Hematopoietic multipotent progenitor cell treated with erythropoietin and hydrocortisone succinate and interleukin-3 and kit ligand, for 6 days (in vitro differentiated cells): ENCODE data around the gene JUP.
"Not testable (repeated sequence)": the region's sequence is repeated elsewhere in the genome, so short reads cannot be mapped to it uniquely, and the experiment has no call there.

ENCODE experiments used
- DNase-seq: peaks from one replicate; pipeline ENCODE4 v3.0.0-alpha.2; 2015

The JUP gene

GRCh38 chr17:41777574-41778188, 8.8 kb downstream of the JUP start:
- no peak for DNase-seq

DNA sequence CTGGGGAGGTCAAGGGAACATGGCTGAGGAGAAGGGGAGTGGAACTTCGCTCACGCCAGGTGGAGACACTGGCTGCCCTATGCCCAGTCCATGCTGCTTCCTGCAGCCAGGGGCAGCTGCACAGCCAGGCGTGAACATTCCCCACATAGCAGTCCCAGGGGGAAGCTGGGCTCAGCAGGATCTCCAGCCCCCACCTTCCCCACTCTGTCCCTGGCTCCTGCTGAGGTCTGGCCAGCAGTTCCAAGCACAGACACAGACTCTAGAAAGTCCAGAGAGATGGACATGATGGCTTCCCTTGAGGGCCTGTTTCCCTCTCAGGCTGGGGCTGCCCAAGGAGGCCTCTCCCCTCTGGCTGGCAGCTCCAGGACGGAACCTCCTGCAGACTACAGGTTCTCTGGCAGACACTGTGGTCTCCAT, 9.3 kb downstream of the JUP start:
- DNase-seq, result no peak

- DNase-seq, result not testable (repeated sequence)
Observed at GRCh38 chr17:41776262-41776900, 10.1 kb downstream of the JUP start.

- no peak for DNase-seq
Observed at GRCh38 chr17:41775394-41776226, 10.9 kb downstream of the JUP start.

DNA sequence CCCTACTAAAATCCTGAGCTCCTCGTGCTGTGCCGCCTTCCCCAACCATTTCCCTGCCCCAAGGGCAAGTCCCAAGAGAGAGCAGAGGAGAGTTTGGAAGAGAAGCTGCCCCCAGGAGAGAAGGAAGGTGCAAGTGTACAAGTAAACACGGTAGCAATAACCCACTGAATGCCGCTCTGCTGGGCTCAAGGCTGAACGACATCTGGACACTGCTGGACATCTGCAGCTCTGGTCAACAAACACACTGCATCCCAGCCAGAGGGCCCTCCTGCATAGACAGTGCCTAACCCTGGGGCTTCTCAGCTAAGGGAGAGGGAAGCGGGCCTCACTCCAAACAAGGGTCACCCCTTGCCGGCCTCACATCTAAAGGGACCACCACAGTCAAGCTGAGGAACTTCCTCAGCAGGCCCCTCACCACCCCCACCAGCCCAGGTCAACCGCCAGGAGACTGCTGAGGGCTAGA, 12.7 kb downstream of the JUP start:
- DNase-seq, result no peak

DNA sequence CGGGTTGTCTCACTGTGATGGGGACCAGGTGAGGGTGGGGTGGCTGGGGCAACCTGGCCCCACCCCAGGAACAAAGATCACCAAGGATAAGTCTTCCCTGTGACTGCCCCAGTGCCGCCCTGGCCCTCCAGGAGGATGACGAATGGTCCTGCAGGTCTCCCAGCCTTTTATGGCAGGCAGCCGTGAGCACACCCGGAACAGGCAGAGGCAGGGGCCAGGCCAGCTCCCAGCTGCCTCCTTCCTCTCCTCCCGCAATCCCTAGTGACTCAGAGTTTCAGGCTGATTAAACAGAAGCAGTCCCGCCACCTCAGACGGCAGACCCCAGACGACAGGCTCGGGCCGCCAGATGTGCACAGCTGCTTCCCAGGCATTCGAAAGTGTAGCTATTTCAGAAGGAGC, 13.3 kb downstream of the JUP start:
- DNase-seq, result no peak

DNA sequence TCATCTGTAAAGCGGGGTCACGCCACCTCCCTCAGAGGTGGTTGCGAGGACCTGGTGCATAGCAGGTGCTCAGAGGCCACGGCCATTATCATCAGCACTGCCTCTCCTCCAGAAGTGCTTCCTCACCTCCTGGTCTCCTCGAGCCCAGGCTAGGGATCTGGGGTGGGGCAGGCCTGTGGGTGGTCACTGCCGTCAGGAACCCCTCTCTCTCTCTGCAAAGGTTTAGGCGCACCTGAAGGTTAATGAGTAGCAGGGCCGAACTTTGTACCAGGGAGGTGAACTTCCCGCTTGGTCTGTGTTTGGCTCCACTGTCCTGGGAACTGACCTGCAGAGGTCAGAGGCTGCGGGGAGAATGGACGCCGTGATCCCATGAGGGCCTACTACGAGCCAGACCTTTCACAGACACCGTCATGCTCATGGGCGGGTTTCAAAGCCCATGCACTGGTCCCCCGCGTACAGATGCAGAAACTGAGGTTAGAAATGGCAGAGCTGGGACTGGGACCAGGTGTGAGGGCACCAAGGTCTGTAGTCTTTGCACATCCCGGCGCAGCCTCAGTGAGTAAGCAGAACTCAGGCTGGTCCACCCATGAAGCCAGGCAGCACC, 13.8 kb downstream of the JUP start:
- no peak for DNase-seq

- DNase-seq, result no peak
Observed at GRCh38 chr17:41772218-41772585, 14.3 kb downstream of the JUP start.

DNA sequence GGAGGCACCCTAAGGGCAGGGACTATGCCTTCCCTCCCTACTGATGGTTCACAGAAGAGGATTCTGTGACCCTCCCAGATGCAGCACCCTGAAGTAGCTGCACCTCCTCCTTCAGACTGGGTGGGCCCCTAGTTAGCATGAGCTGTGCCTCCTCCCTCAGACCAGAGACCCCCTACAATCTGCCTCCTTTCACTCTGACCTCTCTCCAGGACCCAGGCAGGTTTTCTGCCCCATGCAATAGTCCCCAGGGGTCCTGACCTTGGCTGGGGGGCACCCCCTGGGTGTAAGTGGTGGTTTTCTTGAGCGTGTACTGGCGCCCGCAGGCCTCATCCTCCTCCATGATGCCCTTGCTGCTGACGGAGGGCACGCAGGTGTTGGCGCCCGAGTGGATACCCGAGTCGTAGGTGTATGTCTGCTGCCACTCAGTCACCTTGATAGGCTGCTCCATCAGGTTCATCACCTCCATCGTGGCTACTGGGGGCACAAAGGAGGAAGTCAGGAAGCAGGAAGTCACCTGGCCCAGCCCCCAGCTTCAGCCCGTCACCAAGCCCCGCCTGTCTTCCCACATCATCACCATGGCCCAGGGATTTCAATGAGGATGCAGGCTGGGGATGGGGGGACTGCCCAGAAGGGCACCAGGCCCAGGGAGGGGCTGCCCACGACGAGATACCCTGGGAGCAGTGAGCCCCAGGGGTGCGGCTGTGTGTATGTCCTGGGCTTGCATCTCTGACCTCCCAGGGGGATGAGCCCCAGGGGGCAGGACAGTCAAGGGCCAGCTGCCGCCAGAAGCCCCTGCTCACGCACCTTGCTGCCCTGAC, 14.9 kb downstream of the JUP start:
- DNase-seq, result no peak

GRCh38 chr17:41769985-41770384, 16.5 kb downstream of the JUP start:
- no peak for DNase-seq

GRCh38 chr17:41769346-41769862, 17.1 kb downstream of the JUP start:
- DNase-seq, result no peak

DNA sequence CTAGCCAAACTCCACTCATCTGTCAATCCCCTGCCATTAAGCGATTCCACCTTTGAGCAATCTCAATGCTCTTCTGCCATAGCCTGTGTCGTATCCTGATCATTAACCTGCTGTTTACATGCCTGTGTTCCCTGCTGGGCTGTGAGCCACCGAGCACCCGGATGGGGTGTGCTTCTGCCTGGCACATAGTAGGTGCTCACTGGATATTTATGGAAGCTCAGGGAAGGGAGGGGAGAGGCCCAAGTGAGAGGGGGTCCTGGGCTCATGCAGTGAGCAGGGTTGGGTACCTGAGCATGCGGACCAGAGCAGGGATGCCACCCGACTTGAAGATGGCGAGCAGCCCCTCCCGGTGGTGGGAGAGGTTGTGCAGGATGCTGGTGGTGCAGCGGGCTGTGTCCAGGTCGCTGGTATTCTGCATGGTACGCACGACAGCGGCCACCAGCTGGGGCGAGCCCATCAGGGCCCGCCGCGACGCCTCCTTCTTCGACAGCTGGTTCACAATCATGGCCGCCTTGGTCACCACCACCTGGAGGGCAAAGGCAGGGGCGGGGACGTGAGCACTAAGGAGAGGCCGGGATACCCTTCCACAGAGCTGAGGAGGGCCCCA, 17.7 kb downstream of the JUP start:
- DNase-seq, result no peak

- no peak for DNase-seq
Observed at GRCh38 chr17:41767324-41768042, 19.0 kb downstream of the JUP start.

GRCh38 chr17:41766135-41766534, 20.4 kb downstream of the JUP start:
- DNase-seq, result no peak

DNA sequence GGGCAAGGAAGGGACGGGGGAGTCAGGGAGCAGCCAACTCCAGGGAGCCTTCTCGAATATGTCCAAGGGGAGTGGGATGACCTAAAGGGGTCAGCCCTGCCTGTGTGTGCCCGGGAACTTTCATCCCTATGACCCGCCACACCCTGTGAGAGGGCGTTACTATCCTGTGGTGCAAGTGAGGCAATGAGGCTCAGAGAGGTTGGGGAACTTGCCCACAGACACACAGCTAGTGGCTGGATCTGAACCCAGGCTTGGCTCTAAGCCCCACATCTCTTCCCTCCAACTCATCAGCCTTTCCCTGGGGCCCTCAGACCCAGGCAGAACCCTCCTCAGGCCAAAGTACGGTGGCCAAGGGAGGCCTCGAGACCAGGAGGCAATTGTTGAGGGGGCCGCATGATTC, 23.2 kb downstream of the JUP start:
- DNase-seq, result no peak

DNA sequence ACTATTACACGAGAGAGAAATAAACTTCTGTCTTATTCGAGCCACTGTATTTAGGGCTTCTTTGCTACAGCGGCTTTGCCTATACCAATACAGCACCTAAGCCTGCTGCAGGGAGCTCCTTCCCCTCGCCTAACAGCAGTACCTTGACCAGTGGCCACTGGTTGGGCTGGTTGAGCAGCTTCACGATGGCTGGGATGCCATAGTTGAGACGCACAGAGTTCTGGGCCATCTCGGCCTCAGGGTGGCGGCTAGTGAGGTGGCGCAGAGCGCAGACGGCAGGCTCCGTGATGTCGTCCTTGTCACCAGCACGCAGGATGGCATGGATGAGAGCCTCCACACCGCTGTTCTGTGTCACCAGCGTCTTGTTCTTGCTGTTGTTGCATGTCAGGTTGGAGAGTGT, 23.7 kb downstream of the JUP start:
- no peak for DNase-seq

- no peak for DNase-seq
Observed at GRCh38 chr17:41762391-41762790, 24.1 kb downstream of the JUP start.

GRCh38 chr17:41760878-41761277, 25.6 kb downstream of the JUP start:
- no peak for DNase-seq

- no peak for DNase-seq
Observed at GRCh38 chr17:41758601-41759000, 27.9 kb downstream of the JUP start.

GRCh38 chr17:41754066-41754465, 32.4 kb downstream of the JUP start:
- no peak for DNase-seq

DNA sequence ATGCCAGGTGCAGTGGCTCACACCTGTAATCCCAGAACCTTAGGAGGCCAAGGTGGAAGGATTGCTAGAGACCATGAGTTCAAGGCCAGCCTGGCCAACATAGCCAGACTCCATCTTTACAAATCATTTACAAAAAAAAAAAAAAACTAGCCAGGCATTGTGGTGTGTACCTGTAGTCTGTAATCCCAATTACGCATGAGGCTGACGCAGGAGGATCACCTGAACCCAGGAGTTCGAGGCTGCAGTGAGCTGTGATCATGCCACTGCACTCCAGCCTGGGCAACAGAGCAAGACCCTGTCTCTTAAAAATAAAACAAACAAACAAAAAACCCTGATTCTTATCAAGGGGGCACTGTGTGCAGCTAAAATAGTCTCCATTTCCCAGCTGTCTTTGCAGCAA, 35.2 kb downstream of the JUP start:
- DNase-seq, result no peak
